ENCODE results near the gene GIPC2.

DNA sequence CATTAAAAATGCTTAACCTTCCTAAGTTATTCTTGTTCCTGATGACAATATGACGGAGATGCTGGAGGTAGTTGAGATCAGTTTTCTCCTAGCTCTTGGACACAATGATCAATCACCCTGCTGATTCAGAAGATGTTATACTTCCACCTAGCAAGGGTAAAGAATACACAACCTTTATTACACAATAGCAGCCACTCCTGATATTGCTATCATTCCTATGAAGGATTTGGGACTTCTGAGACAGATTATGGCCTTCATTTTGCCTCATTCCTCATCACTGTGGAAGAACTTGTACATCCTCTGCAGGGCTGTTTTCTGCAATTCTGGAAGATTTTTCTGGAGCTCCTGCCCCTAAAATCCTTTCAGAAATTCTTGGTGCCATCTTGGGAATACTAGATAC lies 47.8 kb downstream of the GIPC2 start:
- TF ChIP-seq, protein P1, sequence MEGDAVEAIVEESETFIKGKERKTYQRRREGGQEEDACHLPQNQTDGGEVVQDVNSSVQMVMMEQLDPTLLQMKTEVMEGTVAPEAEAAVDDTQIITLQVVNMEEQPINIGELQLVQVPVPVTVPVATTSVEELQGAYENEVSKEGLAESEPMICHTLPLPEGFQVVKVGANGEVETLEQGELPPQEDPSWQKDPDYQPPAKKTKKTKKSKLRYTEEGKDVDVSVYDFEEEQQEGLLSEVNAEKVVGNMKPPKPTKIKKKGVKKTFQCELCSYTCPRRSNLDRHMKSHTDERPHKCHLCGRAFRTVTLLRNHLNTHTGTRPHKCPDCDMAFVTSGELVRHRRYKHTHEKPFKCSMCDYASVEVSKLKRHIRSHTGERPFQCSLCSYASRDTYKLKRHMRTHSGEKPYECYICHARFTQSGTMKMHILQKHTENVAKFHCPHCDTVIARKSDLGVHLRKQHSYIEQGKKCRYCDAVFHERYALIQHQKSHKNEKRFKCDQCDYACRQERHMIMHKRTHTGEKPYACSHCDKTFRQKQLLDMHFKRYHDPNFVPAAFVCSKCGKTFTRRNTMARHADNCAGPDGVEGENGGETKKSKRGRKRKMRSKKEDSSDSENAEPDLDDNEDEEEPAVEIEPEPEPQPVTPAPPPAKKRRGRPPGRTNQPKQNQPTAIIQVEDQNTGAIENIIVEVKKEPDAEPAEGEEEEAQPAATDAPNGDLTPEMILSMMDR (IDR thresholded peaks at IDR 0.05), result no peak
- TF ChIP-seq POLR2A (IDR thresholded peaks at IDR 0.05) (no peak), EP300 (IDR thresholded peaks at IDR 0.05) (no peak)
